Fibroblast of villous mesenchyme (primary cell): Measurements from ENCODE around the gene ARAP1. TPM values are rescaled to one million over a fixed set of nuclear protein-coding genes. Genes with fewer than 3 reads are reported as not detected.

Experiments
- DNase-seq: peaks from one replicate; pipeline ENCODE4 v3.0.0-alpha.2; 2010; ENCODE audit warnings: low read depth
- H3K4me3 ChIP-seq: 2 replicates; pipeline ENCODE4 v1.5.1; 2011; ENCODE audit warnings: low read depth, mild to moderate bottlenecking, low read length
- CTCF ChIP-seq: IDR thresholded peaks from 2 replicates; pipeline ENCODE4 v1.5.1; 2012; ENCODE audit warnings: low read depth, mild to moderate bottlenecking, low read length; ENCODE audit not compliant: insufficient read depth
- total RNA-seq: library from RNA; depleted of rRNA; stranded (reverse); fragments of >200 nt; gene quantifications from 2 replicates; pipeline ENCODE4 v1.2.3, GENCODE V29; 2012

The ARAP1 gene
- total RNA-seq, 1 donor: 73.0 TPM

- no peak overlapping the region for H3K4me3 ChIP-seq
- peak; percentile 48 for DNase-seq
- no peak for TF ChIP-seq CTCF
These were observed 55.1 kb downstream of the ARAP1 start for GRCh38 chr11:72696866-72697700.

- TF ChIP-seq CTCF: no peak
- H3K4me3 ChIP-seq: no peak overlapping the region
- DNase-seq: no peak
These were observed 56.9 kb downstream of the ARAP1 start for GRCh38 chr11:72695354-72695753.

GRCh38 chr11:72693271-72693968 is 58.8 kb downstream of the ARAP1 start:
- no peak for TF ChIP-seq CTCF
- no peak overlapping the region for H3K4me3 ChIP-seq
- no peak for DNase-seq

- no peak overlapping the region for H3K4me3 ChIP-seq
- no peak for DNase-seq
- no peak for TF ChIP-seq CTCF
These were observed 59.5 kb downstream of the ARAP1 start for GRCh38 chr11:72692498-72693237.

GRCh38 chr11:72690166-72690565 is 62.0 kb downstream of the ARAP1 start:
- no peak overlapping the region for H3K4me3 ChIP-seq
- TF ChIP-seq CTCF: no peak
- no peak for DNase-seq

GRCh38 chr11:72688929-72689328 is 63.3 kb downstream of the ARAP1 start:
- no peak overlapping the region for H3K4me3 ChIP-seq
- no peak for TF ChIP-seq CTCF
- DNase-seq: no peak
